Femur (tissue), 1 donor: Measurements from ENCODE around the gene SERPINA1.
A peak's percentile ranks its signal among the peaks of the same experiment; 100 is the strongest.

Source experiments
- DNase-seq: peaks from one replicate; pipeline ENCODE4 v3.0.0-alpha.2; 2017

The SERPINA1 gene

DNA sequence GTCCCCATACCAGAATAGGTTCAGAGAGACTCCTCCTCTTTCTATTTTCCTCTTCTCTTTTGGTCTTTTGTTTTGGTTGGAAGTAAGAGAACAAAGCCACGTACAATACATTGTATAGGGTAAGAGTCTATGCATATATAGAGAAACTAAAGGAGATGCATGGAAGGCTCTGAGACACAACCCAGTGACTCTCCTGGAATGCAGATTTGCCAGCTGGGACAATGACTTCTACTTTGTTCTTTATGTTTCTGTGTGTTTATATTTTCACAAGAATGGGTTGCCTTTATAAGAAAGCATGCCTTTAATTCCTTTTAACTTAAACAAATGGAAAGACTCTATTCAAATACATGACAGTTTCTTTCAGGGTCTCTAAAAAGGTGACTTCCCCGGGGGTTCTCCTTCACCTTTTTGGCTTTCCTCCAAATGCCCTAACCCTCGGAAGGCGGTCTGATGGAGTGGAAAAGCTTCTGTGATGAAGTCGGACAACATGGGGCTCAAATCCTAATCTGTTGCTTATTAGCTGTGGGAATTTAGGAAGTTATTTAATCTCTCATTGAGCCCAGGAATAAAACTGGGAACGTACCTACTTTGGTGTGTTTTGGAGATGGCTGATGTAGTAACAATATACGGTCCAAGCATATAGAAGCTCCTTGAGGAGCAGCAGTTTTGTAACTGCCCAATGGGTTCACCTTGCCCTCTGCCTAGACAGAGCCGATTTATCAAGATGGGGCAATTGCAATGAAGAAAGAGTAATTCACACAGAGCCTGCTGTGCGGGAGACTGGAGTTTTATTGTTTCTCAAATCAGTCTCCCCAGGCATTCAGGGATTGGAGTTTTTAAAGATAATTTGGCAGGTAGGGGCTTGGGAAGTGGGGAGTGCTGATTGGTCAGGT lies 9.1 kb upstream of the SERPINA1 start:
- DNase-seq, result no peak

DNA sequence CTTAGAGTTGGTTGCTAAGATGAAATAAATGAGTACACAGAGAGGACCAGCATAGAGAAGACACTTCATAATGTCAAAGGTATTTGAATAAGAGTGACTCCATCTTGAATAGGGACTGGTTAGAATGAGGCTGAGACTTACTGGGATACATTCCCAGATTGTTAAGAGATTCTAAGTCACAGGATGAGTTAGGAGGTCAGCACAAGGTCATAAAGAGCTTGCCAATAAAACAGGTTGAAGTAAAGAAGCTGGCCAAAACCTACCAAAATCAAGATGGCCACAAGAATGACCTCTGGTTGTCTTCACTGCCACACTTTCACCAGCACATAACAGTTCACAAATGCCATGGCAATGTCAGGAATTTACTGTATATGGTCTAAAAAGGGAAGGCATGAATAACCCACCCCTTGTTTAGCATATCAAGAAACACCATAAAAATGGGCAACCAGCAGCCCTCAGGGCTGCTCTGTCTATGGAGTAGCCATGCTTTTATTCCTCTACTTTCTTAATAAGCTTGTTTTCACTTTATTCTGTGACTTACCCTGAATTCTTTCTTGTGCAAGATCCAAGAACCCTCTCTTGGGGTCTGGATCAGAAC lies 8.3 kb upstream of the SERPINA1 start:
- no peak for DNase-seq

DNA sequence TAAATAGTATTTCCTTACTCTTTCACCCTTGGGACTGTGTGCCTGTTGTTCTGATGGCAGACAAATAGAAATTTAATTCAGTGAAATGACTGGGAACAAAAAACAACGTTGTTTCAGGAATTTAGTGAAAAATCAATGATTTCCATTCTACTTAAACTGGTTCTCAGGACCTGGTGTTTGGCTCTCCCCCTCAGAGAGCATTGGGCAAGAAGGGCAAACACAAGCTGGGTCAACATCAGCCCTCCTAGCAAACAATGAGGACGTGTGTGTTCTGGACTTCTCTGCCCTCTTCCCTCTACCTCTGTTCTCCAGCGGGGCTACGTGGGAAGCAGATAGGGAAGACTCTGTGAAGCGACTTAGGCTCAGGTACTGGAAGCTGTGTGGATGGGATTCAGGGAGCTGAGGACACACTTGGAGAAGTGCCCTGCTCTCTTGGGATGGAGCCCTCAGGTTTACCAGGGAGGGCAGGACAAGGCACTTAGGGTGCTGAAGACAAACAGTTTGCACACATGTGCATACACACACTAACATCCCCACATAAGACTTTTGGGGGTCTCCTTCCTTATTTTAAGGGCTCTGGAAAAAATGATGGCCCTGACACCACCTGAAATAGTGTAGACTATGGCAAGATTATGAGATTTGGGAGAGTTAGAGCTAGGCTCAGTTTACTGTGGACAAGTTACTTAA lies 7.6 kb upstream of the SERPINA1 start:
- no peak for DNase-seq

DNA sequence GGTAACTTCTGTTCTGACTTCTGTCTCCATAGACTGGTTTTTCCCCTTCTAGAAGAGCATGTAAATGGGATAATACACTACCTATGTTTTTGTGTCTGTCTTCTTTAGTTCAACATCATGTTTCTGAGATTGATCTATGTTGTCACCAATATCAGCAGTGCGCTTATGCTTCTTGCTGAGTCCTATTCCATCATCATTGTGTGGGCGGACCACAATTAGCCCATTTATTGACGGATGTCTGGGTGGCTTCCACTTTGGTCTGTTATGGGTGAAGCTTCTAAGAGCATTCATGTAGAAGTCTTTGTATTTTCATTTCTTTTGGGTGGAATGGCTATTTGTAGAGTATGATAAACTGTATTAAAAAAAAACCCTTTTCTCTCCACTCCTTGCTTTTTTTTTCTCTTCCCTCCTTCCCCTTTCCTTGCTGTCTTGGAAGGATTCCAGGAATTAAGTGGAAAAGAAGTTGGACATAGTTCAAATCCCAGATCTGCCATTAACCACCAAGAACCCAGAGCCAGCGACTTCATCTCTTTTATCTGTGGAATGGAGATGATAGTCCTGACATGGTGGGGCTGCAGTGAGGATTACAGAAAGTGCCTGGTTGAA lies 7.0 kb upstream of the SERPINA1 start:
- no peak for DNase-seq

DNA sequence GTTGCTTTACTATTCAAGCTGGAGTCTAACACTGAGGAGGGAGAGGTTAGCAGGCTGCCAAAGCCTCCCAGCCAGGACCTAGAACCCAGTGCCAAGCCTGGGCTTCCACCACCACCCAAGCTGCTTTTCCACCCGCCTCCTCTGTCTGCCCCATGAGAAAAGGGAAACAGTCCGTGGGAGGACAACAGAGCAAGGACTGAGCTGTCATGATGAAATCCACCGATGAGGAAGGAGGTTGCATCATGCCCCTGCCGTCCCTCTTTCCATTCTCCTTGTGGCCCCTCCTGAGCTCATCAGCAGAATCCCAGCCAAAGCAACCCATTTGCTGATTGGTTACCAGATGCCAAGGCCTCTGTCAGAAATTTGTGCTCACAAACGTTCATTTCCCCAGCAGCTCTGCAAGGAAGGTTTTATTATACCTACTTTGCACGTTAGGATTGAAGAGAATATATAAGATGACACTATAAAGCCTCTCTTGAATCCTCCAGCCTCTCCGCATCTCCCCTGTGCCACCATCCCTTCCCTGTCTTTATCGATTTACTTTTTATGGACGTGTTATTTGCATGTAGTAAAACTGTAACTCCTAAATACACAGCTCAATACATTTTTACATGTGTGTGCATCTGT lies 6.3 kb upstream of the SERPINA1 start:
- peak; percentile 49 for DNase-seq

DNA sequence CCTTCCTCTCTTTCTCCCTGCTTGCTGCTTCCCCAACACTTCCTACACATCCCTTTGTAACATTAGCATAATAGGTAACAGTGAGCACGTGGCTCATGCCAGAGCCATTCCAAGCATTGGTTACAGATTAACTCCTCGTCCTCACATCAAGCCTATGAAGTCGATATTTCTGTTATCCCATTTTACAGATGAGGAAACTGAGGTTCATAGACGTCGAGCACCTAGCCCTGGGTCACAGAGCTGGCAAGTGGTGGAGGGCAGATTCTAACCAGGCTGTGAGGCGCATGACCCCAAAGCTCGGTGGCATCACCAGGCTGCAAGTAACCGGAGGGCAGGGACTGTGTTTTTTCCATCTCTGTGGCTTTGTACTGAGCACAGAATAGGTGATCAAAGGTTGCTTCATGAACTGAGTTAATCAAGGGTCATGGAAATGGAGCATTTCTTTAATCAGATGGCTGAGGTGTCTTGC lies 5.7 kb upstream of the SERPINA1 start:
- DNase-seq, result no peak

DNA sequence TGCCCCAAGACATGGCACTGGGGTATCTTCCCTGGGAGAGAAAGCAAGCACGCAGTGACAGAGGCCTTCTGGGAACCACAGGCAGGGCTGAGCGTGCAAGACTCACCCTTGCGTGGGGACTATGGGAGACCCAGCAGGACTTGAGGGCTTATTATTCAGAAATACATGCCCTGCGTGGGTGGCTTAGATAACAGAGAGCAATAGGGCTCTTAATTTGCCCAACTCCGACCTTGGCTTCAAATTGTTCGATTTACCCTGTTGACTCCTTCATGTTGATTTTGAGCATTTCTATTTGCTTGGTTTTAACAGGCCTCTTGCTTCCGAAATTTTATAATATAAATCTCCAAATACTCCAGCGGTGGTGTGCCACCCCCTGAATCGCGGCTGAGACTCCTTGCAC lies 5.1 kb upstream of the SERPINA1 start:
- DNase-seq, result no peak

DNA sequence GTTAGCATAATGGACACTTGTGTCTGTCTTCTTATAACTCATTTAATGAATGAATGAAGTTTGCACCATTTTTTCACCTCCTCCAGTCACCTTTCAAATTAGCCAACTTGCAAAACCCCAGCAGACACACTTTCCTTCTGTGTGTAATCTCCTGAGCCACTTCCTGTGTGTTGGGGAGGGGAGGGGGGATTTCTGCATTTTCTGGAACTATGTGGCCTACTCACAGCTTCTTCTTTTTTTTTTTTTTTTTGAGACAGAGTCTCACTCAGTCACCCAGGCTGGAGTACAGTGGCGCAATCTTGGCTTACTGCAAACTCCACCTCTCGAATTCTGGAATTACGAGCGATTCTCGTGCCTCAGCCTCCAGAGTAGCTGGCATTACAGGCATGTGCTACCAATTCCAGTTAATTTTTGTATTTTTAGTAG lies 4.1 kb upstream of the SERPINA1 start:
- no peak for DNase-seq

DNA sequence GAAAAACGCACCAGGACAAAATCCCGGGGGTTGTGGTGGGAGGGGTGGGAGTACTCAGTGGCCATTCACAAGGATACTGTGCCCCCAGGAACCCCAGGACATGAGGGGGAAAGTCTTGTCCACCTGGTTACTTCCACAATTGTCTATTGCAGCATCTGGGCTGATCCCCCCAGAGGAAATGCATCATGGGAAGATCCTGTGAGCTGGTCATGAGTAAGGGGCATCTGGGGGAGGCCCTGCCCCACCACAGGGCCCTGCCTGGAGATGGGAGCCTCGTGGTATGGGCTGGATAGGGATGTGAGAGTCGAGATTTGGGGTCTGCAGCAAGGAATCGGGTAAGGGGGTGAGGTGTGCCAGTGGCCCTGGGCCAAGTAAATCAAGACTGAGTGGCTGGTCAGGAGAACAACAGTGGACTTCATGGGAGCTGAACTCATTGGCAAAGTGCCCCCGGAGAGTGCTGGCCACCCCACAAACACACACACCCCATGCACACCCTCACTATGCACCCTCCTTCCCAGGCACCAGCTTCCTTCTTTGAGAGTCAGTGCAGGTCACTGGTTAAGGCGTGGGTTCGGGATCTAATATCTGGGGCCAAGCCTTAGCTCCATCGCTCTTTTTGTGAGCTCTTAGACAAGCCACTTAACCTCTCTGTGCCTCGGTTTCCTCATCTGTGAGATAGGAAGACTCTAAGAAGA lies 3.0 kb upstream of the SERPINA1 start:
- no peak for DNase-seq

DNA sequence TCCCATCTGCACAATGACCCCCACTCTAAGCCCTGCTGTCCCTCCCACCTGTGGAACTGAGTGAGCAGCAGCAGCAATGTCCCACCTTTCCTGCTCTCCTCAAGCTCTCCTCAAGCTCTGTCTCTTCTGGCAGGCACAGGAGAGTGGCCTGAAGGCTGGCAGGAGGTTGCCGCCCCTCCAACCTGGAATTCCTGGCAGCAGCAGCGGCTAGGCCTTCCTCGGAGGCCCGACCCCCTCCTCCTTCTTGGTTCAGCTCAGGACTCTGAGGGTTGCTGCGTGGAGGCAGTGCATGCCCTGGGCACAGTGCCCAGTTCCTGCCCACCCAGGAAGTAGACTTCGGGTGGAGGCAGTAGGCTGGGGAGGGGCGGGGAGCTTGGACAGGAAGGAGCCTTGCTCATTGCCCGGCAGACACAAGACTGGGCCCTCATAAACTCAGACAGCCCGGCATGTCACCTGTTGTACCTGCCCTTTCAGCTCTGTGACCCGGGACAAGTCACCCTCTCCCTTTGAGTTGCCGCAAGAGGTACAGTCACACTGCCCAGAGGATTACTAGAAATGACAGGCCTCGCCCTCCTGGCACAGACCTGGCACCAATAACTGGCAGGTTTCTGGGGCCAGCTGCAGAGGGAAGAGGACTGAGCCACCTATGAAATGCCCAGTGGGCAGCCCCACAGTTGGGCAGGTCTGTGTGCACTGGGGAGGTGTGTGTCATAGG lies 2.1 kb upstream of the SERPINA1 start:
- no peak for DNase-seq

DNA sequence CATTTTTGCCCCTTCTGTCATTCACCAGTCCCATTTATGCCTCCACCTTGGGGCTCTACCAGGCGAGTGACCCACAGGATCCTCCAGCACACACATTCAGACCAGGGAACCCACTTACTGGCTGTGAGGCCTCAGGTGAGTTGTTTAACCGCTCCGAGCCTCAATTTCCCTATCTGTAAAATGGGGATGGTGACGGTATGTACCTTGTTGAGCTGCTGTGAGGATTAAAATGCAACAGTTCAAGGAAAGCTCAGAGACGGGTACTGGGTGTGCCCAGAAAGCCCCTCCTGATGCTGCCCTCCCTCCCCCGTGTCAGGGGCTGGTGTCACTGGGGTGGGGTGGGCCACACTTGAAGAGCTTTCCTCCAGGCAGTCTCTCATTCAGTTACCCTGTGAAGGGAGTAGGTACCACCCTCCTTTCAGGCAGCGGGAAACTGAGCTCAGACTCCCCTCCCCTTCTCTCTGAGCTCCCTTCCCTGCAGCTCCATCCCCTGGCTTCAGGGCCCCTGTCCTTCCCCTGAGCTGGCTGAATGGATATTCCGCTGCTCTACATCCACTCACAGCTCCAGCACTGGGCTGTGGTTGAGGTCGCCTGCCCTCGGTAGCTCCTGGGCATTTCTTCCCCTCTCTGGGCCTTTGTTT lies 1.4 kb upstream of the SERPINA1 start:
- no peak for DNase-seq

DNA sequence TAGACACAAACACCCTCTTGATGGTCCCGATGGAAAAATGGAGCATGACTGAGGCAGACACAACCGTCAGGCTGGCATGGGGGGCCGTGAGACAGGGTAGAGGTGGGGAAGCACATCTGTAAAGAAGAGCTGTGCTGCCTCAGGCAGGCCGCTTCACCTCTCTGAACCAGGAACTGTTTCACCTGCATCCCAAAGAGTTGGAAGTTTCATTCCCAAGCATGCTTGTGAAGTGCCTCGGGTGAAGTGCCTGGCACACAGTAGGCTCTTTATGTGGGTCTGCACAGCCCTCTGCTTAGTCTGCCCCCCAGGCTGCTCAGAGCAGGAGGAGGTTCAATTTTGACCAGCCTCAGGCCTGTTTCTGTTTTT lies 685 bp upstream of the SERPINA1 start:
- DNase-seq, result no peak

DNA sequence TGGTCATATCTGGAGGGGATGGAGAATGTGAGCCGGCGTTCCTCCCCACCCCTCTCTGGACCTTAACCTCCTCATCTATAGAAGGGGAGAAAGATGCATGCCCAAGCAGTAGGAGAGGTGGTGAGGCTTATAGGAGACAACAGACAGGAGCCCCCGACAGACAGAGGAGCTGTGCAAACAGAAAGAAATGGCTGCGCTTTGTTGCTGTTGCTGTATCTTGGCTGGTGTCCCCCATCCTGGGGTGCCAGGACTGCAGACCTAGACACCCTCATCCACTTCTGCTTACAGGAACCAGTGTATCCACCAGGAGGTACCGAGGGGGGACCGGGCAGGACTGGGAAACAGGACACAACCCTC lies 397 bp downstream of the SERPINA1 start:
- DNase-seq, result no peak

DNA sequence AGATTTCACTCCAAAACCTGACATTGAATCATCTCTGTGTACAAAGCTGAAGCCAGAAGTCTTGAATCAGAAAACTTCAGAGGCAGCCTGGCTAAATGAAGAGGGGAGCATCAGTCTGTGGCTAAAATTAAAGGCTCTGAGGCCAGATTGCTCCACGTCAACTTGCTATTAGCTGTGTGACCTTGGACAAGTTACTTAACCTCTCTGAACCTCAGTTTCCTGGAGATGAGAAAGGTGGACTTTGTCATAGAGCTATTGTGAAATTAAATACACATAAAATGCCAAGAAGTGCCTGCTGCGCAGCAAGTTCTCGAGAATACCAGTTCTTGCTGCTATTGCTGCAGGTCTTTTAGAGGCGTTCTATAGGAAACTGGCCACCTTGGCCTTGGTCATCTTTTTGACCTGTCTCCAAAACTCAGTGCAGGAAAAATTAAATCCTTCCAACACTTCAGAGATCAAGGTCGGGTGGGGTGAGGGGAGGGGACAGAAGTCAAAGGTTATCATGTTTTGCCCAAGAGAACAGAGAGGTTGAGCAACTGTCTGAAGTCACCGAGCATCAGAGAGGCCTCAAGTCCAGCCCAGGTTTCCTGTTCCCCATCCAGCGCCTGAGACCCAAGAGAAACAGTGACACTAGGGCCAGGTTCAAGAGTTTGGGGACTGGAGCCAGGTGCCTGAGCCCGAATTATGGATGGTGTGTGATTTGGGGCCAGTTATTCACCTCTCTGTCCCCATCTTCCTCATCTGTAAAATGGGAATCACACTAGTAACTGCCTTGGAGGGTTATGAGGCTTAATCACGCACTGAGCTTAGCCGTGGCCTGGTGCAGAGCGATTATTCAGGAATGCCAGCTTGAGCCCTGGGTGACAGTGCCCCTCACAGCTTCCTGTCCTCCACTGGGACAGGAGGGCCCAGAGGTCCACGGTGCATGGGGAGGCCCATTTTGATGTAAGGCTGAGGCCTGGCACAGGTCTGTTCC lies 1.1 kb downstream of the SERPINA1 start:
- no peak for DNase-seq

DNA sequence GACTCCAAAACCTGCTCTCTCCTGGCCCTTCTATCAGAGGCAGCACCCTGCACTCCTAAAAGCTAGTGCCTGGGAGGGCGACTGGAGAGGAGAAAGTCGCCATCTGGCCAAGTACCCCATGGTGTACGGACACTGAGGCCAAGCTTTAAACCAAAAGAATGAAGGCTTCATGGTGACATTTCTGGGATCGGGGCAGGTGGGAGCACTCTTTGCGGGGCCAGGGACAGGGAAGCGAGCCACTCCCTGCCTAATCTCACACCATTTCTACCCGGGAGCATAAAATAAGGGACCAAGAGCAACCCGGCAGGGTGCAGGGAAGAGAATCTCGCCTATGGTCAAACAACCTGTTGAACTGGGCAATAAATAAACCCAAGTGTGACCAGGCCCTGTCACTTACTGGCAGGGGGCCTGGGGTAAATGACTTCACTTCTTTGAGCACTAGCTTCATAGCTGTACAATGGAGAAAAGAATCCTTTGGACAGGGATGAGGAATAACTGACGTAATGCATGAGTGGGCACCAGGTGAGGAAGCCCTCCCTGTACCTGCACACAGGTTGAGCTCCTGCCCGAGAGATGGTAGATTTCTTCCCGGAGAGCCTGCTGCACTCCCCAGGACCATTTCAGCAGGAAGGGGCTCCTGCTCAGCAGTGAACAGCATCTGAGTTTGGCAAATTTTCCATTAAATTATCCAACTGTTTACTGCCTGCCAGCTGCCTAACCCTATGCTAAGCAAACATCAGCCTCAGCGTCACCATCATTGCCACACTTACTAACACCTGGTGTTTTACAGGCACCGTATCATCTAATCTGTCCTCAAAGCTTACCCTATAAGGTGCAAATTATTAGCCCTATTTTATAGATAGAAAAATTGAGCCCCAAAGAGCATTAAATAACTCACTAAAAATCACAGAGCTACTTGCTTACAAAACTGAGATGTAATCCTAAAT lies 2.0 kb downstream of the SERPINA1 start:
- DNase-seq, result no peak

DNA sequence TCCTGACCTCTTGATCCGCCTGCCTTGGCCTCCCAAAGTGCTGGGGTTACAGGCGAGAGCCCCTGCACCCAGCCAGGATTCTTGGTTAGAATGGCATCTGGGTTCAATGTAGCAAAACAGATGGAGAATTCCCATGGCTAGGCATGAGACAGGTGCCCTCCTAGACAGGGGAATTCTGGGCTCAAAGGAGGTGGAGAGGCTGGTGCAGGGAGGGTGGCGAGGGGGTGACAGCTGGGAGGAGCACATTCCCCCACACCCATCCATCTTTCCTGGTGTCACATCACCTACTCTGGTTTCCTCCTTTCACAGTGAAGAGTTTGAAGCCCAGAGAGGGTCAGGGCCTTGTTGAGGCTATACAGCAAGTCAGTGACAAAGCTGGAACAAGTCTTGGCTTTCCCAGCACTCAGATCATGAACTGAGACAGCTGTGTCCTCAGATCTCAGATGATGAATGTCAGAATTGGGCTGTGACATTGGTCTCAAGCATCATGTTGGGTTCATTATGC lies 2.8 kb downstream of the SERPINA1 start:
- DNase-seq, result no peak

DNA sequence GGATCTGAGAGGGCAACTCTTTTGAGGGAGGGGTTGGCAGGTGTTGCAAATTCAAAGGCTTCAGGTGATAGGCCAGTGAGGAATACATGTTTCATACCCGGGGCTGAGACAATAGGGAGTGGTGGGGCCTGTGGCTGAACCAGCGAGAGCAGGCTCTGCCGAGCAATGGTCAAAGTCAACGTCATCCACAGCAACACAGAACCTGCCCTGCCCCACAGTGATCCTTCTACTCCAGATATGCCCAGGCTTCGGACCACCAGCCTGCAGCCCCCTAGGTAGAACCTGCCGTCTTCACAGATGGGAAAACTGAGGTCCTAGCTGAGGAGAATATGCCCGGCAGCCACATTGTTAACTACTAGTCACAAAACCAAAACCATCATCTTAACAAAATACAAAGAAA lies 4.1 kb downstream of the SERPINA1 start:
- DNase-seq, result no peak

DNA sequence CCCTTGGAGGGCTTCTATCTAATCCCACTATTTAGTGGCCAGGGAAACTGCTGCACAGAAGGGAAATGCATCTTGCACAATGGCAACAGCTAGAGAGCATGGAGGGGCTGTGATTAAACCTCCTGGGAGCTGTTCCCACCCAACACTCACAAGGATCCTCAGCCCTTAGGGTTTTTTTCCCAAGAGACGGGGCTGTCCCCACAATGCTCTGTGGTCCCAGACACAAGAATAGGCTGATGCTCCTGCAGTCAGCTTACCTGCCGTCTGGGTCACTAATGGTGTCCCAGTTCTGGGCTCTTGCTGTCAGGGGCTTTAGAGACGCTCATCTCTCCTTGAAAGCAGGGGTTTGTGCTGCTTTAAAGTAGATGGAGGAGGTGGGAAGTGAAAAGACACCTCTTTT lies 4.6 kb downstream of the SERPINA1 start:
- DNase-seq, result no peak
